Lung microvascular endothelial cell (primary cell): ENCODE measurements around the gene HTR6. TPM values are rescaled to one million over a fixed set of nuclear protein-coding genes. Genes with fewer than 3 reads are reported as not detected.
A peak's percentile ranks its signal among the peaks of the same experiment; 100 is the strongest.
"Not testable (repeated sequence)": the region's sequence is repeated elsewhere in the genome, so short reads cannot be mapped to it uniquely, and the experiment has no call there.

Source experiments
- DNase-seq, 2 donors: peaks; one replicate each; pipeline versions ENCODE4 v3.0.0 to v3.0.0-alpha.2; 2010; ENCODE audit warnings: low read depth in 2 of 2
- total RNA-seq: library from RNA; depleted of rRNA; stranded (reverse); fragments of >200 nt; gene quantifications from 2 replicates; pipeline ENCODE4 v1.2.1, GENCODE V29; 2014

The HTR6 gene
- not detected in 2 replicates for total RNA-seq

- no peak for DNase-seq
Measured at GRCh38 chr1:19664453-19665185, at the start of gene HTR6. TSS of gene HTR6 (plus strand) at chr1:19664875. CDS start at chr1:19665754, 879 bp downstream.

DNA sequence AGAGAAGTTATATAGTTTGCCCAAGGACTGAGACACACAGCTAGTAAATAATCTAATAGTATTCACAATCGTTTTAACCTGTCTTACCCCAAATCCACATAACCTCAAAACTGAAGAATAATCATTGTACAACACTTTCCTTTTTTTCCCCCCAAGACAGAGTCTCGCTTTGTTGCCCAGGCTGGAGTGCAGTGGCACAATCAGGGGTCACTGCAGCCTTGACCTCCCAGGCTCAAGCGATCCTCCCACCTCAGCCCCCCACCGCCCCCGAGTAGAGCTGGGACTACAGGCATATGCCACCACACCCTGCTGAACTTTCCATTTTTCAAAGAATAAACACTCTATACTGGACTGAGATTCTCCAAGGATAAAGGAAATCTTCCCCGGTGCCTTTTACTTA lies 49.2 kb upstream of the HTR6 start:
- DNase-seq = no peak

DNA sequence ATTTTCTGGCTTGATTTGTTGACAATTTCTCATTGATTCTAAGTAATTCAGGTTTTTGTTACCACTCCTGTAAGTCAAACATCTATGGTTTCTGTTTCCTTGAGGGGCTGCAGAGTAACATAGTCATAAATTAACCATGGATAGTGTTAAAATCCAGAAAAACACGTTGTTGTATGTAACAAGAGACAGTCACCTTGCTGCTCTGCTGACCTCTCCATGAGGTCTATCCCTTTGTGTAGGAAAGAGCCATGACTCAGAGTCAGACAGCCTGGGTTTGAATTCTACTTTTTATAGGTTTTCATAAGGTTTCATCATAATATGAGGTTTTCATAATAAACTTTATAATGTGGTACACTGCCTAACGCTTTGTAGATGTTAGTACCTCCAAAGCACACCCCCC lies 48.2 kb upstream of the HTR6 start:
- DNase-seq = peak; percentile 11 to 60

DNA sequence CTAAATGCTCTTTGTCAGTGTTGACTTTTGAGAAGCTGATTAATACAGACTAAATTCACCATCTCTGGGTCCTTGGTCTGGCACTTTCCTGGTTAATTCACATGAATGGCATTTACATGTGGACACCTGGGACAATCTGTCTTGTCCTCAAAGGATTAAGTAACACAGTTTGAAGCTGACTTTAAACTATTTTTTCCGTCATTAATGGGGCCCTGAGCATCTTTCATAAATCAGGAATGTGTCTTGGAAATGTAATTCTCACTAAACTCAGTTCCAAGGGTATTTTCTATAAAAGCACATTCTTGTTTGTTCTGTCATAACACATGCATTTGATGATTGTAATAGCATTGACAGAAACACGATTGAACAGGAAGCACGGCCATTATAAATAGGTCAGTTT lies 47.3 kb upstream of the HTR6 start:
- no peak for DNase-seq

- no peak for DNase-seq
Measured at GRCh38 chr1:19618428-19618827, 46.2 kb upstream of the HTR6 start.

DNA sequence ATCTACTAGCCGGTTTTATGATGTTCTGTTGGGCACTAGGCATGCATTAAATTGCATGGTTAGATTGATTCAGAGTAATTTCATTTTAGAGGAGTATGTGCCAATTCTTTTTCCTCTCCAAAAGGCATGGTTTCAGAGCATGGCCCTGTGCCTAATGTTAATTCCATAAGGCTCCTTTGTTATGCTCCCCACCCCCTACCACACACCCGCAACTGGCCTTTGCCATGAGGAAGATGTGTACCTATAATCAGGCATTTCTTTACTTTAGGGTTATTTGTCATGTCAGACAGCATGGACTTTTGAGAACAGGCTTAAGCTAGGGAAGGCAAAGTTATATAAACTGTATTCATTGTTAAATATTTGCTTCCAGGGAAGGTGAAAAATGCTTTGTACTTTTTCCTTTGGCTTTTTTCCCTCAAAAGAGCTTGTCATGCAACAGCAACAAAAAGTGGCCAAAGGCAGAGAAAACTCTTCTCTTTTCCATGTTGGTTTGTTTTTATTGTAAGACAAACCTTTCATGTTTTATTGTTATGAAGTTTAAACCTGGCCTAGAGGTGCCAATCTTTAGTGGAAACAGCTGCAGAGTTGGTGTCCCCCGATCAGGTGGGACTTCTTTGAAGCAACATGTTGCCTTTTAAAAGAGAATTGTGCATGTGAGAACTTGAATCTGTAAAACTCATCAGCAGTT lies 44.8 kb upstream of the HTR6 start:
- peak in 1 of 2 donors; percentile 36 for DNase-seq

GRCh38 chr1:19620786-19621185 lies 43.9 kb upstream of the HTR6 start:
- no peak for DNase-seq

DNA sequence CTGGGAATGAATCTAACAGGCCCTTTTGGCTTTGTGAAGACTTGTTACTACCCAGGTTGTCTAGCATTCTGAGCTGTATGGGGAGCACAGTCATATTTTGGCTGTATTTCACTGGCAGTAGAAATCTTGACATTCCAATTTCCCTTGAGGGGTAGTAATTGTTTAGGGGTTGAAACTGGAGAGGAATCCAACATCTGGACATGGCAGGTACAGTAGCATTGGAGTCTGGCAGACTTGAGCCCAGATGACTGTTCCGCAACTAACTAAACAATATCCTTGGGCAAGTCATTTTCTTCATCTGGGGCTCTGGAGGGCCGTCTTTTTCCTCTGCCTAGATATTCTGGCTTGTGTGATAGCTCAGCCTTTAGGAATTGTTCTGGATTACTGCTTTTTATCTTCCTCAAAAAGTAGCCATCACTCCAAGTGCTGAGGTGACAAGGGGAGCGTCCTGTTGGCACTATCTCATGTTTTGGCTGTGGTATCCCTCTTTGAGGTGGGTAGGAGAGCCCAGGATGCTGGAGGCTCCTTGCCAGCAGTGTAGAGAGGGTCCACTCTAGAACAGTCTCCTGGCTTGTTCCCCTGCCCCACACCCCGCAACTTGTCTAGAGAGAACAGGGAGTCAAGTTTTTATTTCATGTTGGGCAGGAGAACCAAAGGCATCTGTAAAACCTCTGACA lies 43.3 kb upstream of the HTR6 start:
- DNase-seq = no peak

- no peak for DNase-seq
Measured at GRCh38 chr1:19622204-19622603, 42.5 kb upstream of the HTR6 start.

DNA sequence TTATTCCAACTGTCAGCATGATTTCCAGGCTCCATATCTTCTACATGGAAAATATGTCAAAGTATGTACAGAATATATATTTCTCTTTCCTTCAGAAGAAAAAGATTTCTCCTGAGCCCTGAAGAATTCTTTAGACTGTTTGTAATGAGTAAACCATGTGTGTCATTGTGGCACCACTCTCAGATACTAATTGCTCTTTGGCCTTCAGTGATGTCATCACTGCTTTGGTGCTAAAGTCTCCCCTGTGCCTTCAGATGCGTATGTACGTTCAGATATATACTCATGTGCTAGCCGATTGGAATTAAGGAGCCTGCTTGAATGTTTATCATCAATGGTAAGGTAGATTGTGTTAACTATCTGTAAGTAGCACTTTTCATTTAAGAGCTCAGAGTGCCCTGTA lies 41.2 kb upstream of the HTR6 start:
- DNase-seq = no peak

GRCh38 chr1:19625291-19625937 lies 39.3 kb upstream of the HTR6 start:
- DNase-seq = no peak

DNA sequence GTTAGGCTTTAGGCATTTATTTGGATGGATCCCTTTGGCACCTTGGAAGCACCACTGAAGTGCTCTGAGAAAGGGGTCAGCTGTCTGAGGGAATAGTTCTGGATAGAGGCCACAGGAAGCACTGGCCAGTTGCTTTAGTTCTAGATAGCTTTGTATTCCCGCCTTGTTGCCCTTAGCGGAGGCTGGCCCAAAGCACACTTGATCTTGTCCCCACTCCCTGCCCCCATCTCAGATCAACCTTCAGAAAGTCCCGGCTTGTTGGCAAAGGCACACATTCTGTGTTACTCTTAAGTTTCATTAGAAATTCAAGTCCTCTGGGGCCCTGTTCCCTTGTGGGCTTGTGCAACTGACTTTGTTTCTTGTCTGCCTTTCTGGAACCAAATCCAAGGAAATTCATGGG lies 35.8 kb upstream of the HTR6 start:
- DNase-seq = no peak

- no peak for DNase-seq
Measured at GRCh38 chr1:19629357-19629756, 35.3 kb upstream of the HTR6 start.

DNA sequence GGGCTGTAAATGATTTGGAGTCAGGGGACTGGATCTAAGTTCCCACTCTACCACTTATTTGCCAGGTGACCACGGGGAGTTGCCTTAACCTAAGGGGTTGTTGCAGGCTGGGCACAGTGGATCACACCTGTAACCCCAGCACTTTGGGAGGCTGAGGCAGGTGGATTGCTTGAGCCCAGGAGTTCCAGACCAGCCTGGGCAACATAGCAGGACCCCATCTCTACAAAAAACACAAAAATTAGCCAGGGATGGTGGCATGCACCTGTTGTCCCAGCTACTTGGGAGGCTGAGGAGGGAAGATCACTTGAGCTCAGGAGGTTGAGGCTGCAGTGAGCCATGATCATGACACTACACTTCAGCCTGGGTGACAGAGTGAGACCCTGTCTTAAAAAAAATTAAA lies 34.5 kb upstream of the HTR6 start:
- not testable (repeated sequence) for DNase-seq

DNA sequence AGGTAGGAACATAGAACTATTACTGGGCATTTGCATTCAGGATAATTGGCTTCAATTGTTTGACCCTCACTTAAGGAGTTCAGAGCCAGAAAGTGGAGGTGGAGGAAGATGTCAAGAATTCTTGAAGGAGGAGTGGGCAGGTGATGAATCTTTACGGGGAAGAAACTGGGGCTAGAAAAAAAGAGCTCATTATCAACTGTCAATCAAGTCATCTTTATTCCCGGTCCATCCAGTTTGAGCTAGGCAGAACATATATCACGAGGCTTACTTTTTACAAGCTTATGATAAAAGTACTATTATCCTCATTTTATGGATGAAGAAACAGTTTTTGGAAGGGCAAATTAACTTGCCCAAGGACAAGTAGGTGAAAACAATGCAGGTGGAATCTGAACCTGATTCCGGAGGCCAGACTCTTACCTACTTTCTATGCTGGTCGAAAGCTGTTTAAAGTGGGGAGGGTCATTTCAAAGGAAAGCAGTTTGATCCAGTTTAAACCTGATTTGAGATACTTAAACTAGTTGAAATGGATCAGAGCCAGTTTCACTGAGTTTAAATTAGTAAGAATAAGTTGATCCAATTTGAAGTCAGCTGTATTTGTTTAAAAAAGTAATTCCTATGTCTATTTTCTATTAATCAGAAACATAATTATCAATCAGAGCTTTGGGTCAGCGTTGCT lies 33.8 kb upstream of the HTR6 start:
- DNase-seq = no peak

GRCh38 chr1:19632211-19632610 lies 32.5 kb upstream of the HTR6 start:
- DNase-seq = no peak

- DNase-seq = no peak
Measured at GRCh38 chr1:19633106-19633505, 31.6 kb upstream of the HTR6 start.

- DNase-seq = not testable (repeated sequence)
Measured at GRCh38 chr1:19635064-19635463, 29.6 kb upstream of the HTR6 start.

DNA sequence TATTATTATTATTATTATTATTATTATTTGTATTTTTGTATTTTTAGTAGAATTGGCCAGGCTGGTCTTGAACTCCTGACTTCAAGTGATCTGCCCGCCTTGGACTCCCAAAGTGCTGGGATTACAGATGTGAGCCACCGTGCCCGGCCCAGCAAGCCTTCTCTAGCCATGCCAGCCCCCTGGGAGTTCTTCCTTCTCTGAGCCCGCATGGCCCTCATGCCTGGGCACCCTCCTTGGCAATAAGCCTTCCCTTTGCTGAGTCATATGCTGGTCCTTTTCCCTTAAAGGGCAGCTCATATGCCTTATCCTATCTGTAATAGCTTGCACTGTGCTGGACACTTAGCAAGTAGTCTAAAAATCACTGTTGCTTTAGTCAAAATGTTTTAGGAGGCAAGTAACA lies 29.0 kb upstream of the HTR6 start:
- no peak for DNase-seq

GRCh38 chr1:19636065-19636464 lies 28.6 kb upstream of the HTR6 start:
- no peak for DNase-seq

DNA sequence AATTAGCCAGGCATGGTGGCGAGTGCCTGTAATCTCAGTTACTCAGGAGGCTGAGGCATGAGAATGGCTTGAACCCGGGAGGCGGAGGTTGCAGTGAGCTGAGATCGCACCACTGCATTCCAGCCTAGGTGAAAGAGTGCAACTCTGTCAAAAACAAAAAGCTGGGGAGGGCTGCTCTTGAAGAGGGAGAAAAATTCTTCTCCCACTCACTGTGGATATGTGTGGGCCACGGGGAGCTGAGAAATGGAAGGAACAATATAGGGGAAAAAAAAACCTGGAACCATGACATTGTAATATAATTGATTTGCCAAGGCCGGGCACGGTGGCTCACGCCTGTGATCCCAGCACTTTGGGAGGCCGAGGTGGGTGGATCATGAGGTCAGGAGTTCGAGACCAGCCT lies 27.9 kb upstream of the HTR6 start:
- not testable (repeated sequence) for DNase-seq

GRCh38 chr1:19637606-19638005 lies 27.1 kb upstream of the HTR6 start:
- no peak for DNase-seq
